ENCODE measurements around the gene LRP8. TPM values are rescaled to one million over a fixed set of nuclear protein-coding genes. Genes with fewer than 3 reads are reported as not detected.

Gene LRP8
- total RNA-seq, 4 donors from 2014 or later, result 0.76 to 4.0 (median 2.0) TPM

DNA sequence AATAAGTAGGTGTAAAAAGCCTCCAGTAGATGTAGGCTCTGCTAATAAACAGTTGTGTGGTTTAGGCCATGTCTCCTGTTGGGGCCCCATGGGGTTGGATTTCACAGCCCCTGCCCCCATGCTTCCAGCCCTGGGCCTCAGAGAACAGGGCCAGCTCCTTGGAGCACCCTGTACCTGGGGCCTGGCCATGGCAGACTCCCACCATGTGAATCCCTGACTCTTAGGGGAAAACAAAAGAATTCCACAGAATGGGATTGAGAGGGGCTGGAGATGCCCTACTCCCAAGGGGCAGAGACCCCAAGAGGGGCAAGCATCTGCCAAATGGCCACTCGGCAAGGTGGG is 11.5 kb downstream of the LRP8 start:
- intact Hi-C loops (cut with DNase I; ENCODE audit: low total_unique reads), result no loop called here
- TF ChIP-seq CTCF (IDR thresholded peaks at IDR 0.05), result no peak
- no peak overlapping the region for H3K4me3 ChIP-seq (ENCODE audit: low read depth, poor library complexity, severe bottlenecking)
- no peak for DNase-seq (ENCODE audit: low spot score in 2 of 2)
- WGBS, 2 donors, result 87 to 93% methylated on average over 1 of the region's 1 CpG

- intact Hi-C loops (cut with DNase I; ENCODE audit: low total_unique reads), result no loop called here
- DNase-seq (ENCODE audit: low spot score in 2 of 2), result no peak
- no peak overlapping the region for H3K4me3 ChIP-seq (ENCODE audit: low read depth, poor library complexity, severe bottlenecking)
- no peak for TF ChIP-seq CTCF (IDR thresholded peaks at IDR 0.05)
- TF ChIP-seq POLR2A (IDR thresholded peaks at IDR 0.05), result no peak
- WGBS, 2 donors, result 81 to 84% methylated on average over 10 of the region's 10 CpGs
Measured at GRCh38 chr1:53315456-53316423, 12.1 kb downstream of the LRP8 start.

DNA sequence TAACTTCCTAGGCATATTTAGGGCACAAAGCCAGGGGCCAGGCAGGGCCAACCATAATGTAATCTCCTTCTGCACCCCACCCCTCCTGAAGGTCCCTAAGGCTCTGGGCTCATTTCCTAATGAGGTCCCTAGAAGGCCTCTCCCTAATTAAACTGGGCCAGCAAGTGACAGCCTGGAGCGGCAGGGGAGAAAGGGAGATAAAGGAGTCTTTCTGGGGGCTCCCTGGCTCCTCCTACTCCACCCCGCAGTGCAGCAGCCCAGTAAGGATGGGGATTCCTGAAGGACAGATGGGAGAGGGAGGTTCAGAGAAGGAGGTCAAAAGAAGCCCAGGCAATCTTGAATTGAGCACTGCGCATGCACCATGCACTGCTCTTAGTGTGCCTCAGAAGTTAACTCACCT is 12.8 kb downstream of the LRP8 start:
- no peak for DNase-seq (ENCODE audit: low spot score in 2 of 2)
- H3K4me3 ChIP-seq (ENCODE audit: low read depth, poor library complexity, severe bottlenecking), result no peak overlapping the region
- 86 to 92% methylated on average over 3 of the region's 3 CpGs for WGBS, 2 donors
- TF ChIP-seq POLR2A (IDR thresholded peaks at IDR 0.05) (no peak), CTCF (IDR thresholded peaks at IDR 0.05) (no peak)
- intact Hi-C loops (cut with DNase I; ENCODE audit: low total_unique reads), result no loop called here

GRCh38 chr1:53314606-53315005 is 13.3 kb downstream of the LRP8 start:
- no peak overlapping the region for H3K4me3 ChIP-seq (ENCODE audit: low read depth, poor library complexity, severe bottlenecking)
- DNase-seq (ENCODE audit: low spot score in 2 of 2), result no peak
- intact Hi-C loops (cut with DNase I; ENCODE audit: low total_unique reads), result no loop called here
- 90 to 96% methylated on average over 7 of the region's 7 CpGs for WGBS, 2 donors
- no peak for TF ChIP-seq CTCF (IDR thresholded peaks at IDR 0.05)
- TF ChIP-seq POLR2A (IDR thresholded peaks at IDR 0.05), result no peak

DNA sequence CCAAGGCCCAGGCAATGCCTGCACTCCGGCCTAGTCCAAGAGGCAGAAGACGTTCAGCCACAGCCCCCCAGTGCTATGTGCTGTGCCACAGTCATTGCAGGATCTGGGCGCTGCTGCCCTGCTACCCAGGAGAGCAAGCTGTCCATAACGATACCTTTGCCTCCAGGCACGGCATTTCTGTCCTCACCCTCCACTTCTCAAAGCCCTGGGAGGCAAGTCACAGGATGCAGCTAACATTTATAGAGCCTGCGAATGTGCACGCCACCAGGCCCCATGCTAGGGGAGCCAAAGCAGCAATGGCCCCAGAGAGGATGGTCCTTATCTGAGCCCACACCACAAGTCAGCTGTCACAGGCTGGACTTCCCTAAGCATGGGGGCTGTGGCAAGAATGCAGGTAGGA is 13.8 kb downstream of the LRP8 start:
- TF ChIP-seq CTCF (IDR thresholded peaks at IDR 0.05) (no peak), POLR2A (IDR thresholded peaks at IDR 0.05) (no peak)
- no peak overlapping the region for H3K4me3 ChIP-seq (ENCODE audit: low read depth, poor library complexity, severe bottlenecking)
- intact Hi-C loops (cut with DNase I; ENCODE audit: low total_unique reads), result no loop called here
- WGBS, 2 donors, result 89 to 96% methylated on average over 7 of the region's 7 CpGs
- DNase-seq (ENCODE audit: low spot score in 2 of 2), result no peak

GRCh38 chr1:53313556-53313955 is 14.3 kb downstream of the LRP8 start:
- WGBS, 2 donors, result 79 to 83% methylated on average over 5 of the region's 5 CpGs
- no peak for TF ChIP-seq POLR2A (IDR thresholded peaks at IDR 0.05)
- no peak for TF ChIP-seq CTCF (IDR thresholded peaks at IDR 0.05)
- DNase-seq (ENCODE audit: low spot score in 2 of 2), result no peak
- intact Hi-C loops (cut with DNase I; ENCODE audit: low total_unique reads), result no loop called here
- H3K4me3 ChIP-seq (ENCODE audit: low read depth, poor library complexity, severe bottlenecking), result no peak overlapping the region
